ENCODE data around the gene UBE2QL1.

DNA sequence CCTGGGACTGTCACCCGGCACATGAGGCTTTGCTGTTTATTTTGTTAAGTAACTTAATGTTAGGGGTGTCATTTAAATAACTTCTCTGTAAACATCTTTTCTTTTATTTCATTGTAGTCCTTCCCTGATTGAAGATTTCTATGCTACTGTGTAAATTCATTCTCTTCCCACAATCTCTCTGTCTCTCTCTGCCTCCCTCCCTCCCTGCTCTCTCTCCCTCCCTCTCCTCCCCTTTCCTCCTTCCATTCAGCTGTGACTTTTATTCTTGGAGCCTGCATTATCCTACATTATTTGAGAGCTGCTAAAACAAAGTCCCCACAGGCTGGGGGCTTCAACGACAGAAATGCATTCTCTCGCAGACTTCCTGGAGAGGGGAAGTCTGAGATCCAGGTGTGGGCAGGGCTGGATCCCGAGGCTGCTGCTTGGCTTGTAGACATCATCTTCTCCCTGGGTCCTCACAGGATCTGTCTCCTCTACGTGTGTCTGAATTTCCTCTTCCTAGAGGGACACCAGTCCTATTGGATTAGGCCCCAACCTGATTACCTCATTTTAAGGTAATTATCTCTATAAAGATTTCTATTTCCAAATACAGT lies 18.4 kb downstream of the UBE2QL1 start:
- TF ChIP-seq SUZ12 (IDR thresholded peaks at IDR 0.05; ENCODE audit: extremely low read depth, insufficient read depth, insufficient read length) (no peak), YY1 (IDR thresholded peaks at IDR 0.05; ENCODE audit: insufficient read depth, insufficient read length) (no peak), ZNF274 (IDR thresholded peaks at IDR 0.05; ENCODE audit: low read depth, low read length) (no peak)

Measured in NT2/D1 (cell line).